Measurements from ENCODE around the gene PALLD.

The PALLD gene

DNA sequence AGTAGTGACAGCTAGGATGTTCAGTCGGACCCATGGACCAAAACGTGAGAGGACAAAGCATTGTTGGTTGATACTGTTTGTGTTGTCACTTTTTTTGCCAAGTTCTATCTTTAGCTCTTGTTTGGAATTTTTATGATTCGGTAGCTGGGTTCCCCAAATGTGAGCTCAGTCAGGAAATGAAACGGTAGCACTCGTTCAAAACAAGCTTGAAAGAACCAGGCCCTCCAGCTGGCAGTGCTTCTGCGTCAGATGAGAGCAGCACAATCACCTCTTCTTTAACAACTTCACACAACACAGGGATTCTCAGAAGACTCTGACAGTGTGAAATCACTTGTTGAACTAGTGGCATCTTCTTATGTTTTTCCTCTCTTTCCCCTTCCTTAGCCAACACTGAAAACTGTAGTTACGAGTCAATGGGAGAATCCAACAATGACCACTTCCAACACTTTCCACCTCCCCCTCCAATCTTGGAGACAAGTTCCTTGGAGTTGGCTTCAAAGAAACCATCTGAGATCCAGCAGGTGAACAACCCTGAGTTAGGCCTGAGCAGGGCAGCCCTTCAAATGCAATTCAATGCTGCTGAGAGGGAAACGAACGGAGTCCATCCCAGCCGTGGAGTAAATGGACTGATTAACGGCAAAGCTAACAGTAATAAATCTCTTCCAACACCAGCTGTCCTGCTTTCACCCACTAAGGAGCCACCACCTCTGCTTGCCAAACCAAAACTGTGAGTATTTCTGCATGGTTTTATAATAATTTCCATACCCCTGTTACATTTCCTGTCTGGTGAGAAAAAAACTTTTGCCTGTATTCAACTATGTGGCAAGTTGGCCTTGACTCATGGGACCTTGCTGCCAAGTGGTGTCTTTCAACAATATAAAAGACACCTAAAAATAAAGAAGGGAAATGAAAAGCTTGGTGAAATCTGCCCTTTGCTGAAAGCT, 214.6 kb downstream of the PALLD start:
- DNase-seq, result peak; percentile 79

DNA sequence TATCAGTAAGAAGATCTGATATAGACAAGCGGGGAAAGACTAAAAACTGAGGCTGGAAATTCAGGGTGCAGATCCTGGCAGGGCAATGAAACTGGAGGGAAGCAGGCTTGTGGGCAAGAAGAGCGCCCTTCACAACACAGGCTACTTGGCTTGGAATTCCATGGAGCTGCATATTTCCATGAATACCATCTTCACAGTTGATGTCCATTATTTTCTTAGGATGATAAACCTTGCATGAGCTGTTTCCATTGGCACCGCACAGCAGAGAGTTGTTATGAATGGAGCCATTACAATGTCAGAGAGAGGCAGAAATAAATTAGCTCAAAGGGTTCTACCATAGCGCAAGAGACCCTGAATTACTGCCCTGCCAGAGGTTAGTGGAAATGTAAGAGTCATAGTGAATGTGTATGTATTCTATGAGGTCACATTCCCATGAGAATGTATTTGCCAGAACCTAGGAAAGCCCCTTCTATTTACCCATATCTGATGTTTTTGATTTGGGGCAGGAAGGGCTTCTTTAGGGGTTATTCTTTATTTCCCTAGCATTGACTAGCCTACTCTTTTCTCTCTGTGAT, 215.6 kb downstream of the PALLD start:
- peak; percentile 74 for DNase-seq

DNA sequence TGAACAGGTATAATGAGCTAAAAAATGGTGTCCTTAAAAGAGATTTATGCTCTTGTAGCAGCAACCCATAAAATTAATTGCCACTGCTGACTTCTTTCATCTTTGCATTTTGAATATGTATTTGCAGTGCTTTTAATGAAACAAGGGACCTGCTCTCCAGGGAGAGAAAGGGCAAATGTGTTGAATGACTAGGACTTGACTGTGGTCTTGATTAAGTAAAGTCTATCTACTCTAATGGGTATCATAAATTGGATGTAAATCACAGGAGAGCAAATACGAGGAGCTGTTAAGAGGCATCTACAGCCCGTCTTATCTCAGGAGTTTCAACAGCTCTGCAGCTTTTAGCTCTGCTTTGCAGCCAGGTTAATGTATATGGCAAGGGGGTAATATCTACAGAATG, 216.4 kb downstream of the PALLD start:
- no peak for DNase-seq

DNA sequence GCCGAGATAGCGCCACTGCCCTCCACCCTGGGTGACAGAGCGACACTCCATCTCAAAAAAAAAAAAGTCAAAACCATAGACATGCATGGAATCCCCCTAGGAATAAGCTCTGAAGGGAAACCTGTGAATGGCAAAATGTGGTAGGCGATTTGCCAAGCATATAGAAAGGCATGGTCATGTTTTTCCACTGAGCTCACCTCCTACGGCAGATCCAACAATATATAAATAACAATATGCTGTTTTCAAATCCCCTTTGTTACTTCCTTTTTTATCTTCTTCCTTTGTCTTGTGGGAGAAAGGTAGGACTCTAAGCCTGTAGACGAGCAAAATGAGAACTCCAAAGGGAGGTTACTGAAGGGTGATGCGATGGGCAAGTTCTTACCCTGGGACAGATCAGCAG, 219.0 kb downstream of the PALLD start:
- DNase-seq, result no peak

DNA sequence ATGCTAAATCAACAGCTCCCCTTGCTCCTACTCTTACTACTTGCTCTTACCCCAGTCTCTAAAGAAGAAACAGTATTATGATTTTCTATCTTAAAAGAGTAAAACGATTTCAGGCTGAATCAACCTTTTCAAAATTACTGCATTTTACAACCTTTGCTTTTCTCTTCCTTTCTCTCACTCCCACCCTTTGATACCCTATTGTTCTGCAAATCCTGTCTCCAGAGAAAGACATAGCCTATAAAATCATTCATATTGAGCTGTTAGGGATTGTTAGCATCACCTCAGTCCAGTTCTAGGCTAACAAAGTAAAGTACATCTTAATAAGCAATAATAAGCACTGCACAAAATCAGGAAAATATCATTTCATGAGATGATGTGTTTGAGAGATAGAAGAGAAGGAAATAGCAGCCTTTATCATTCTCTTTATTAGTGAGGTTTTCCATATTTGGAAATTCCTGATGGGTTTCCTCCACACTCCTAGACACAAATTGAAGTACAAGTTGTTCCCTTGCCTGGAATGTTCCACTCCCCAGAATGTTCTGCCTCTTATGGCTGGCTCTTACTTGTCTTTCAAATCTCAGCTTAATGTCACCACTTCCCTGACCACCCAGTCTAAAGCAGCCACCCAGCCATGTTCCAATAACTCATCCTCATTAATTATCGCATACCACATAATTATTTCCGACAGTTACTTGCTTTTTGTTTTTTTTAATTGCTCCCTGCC, 219.7 kb downstream of the PALLD start:
- no peak for DNase-seq

DNA sequence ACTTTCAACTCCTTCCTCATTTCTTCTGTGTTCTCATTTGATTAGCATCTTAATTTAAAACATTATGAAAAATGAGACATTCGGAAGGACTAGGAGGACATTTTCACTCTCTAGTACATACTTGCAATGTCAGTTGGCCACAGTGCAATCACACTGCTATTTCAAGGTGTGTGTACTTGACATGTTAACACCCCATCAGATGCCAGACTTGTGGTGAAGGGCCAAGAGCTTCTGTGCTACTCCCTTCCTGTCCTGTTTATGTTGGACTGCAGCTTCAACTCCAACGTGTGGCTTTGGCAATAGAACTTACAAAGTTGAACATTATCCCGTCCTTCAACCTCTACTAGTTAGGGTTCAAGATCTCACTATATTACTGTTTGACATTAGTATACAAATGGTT, 221.0 kb downstream of the PALLD start:
- DNase-seq, result no peak

DNA sequence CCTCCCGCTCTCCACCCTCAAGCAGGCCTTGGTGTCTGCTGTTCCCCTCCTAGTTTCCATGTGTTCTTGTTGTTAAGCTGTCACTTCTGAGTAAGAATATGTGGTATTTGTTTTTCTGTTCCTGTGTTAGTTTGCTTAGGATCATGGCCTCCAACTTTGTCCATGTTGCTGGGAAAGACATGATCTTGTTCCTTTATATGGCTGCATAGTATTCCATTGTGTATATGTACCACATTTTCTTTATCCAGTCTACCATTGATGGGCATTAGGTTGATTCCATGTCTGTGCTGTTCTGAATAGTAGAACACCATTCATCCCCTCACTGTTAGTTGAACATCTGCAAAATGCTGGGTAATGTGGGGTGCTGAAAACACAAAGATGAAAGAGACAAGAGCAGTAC, 222.9 kb downstream of the PALLD start:
- no peak for DNase-seq

DNA sequence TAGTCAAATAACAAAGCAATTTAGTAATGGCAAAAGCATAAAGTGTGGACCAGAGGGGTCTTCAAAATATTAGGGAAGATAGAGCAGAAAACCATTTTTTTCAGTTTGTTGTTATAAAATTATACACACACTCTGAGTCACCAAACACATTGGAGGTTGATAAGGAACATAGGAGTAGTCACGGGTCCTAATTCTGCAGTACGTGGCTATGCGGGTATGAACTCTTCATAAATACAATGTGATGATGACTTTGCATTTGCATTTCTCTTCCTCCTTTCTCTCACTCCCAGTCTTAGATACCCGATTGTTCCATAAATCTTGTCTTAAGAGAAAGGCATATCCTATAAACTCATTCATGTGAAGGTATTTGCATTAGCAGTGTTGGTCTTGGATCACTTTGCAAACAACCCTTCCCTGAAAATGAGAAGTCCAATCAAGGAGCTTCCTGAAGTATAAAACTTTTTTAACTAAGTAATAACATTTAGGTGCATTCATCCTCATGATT, 223.6 kb downstream of the PALLD start:
- DNase-seq, result no peak

DNA sequence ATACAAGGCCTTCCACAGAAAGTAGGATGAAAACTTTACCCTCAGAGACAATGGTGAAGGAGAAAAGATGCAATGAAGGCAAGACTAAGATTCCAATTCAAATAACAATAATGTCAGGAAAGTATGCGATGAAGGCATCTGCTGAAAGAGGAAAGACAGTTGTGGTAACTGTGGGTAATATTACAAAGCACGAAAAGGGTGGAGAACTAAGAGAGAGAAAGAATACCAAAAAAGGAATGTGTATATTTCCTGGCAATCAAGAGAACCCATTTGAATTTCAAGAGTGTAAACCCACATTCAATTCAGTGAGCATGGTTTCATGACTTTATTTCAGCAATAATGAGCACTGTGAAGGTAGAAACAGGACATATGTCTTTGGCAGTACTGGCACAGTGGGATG, 225.5 kb downstream of the PALLD start:
- peak; percentile 71 for DNase-seq

DNA sequence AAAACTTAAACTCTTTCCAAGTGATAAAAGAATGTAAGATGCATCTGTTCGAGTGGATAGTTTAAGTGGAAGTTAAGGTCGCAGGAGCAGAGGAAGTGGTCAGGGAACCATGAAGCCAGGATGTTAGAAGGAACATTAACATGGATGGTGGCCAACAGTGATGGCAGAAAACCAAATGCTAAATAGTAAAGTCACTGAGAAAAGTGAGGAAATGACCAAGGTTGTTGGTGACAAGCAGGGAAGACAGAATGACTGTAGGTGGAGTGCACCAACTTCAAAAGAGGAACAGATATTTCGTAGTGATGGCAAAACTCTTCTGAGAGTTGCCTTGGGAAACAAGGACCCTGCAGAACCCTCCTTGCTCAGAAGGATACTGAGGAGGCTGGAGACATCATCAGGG, 226.2 kb downstream of the PALLD start:
- DNase-seq, result peak; percentile 63

DNA sequence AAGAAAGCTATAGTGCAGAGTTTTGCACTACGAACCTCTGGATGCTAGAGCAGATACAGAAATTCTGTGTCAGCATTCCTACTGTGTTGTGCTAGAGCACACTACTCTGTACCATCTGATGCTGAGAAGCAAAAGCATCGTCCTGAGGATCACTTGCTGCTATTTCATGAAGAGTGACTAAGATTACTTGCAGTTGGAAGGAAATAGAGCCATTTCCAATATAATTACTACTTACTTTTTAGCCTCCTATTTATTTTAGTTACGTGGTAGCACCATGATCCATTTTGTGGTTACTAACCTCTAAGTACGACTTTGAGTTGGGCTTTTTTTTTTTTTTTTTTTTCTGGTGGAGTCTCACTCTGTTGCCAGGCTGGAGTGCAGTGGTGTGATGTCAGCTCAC, 226.7 kb downstream of the PALLD start:
- DNase-seq, result no peak

DNA sequence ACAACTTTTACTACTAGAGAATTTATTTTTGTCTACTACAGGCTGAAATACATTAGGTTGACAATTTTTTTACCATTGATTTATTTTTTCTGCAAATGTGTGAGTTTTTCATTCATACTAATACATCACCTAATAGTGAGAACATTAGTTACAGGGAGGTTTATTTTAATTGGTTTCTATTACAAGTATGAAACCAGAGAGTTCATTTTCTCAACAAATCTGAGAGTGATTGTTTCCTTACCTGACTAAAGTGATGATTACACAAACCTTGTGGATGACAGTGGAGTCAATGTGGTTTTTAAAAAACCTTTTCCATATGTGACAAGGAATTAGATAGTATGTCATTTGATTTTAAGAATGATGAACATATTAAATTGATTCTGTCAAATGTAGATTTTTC, 227.4 kb downstream of the PALLD start:
- no peak for DNase-seq

DNA sequence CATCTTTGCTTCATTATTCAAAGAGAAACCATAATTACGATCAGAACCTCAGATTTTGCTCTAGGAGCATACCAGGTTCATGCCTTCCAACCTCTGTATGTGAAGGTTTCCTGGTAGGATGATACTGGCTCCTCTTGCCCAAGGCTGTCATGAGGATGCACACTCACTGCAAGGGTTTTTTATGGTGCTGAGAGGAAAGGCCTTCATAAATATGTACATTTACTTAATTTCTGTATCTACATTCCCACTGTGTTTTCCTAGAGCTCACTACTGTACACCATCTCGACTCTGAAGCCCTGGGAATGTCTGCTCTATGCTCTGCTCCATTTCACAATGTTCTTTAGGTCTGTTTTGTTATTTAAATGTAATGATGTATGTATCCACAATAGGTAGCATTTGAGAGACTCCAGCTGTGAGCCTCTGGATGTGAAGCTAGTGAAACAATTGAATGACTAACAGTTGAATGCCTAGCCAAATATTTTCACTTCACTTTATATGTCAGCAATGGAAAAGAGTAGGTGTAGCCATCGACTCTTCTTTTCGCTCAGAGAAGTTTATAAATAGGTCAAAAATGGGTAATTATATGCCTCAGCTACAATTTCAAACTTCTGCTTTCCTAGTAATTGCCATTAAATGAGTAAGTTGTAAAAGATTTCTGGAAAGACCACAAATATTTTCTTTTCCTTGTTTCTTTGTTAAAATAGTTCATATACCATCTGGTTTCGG, 228.0 kb downstream of the PALLD start:
- peak; percentile 75 for DNase-seq

DNA sequence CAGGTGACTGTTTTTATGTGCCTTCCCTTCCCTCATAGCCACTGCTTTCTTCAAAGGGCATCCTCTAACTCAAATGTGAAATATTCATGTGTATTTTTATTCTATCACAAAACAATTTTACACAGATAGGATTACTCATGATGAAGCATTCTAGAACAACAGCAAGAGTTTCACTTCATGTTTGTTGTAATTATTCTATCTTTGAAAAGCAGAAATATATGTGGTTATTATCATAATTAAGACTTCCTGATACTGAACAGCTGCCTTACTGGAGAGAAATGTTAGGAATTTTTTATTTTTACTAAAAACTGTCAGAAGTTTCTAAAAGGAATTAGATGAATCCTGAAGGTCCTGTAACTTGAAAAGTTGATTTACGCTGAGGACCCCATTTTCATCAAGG, 229.1 kb downstream of the PALLD start:
- peak; percentile 67 for DNase-seq

DNA sequence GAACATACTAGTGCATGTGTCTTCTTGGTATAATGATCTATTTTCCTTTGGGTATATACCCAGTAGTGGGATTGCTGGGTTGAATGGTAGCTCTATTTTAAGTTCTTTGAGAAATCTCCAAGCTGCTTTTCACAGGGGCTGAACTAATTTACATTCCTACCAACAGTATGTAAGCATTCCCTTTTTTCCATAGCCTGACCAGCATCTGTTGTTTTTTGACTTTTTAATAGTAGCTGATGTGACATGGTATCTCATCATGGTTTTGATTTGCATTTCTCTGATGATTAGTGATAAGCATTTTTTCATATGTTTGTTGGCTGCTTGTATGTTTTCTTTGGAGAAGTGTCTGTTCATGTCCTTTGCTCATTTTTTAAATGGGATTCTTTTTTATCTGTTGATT, 230.3 kb downstream of the PALLD start:
- DNase-seq, result peak; percentile 78

DNA sequence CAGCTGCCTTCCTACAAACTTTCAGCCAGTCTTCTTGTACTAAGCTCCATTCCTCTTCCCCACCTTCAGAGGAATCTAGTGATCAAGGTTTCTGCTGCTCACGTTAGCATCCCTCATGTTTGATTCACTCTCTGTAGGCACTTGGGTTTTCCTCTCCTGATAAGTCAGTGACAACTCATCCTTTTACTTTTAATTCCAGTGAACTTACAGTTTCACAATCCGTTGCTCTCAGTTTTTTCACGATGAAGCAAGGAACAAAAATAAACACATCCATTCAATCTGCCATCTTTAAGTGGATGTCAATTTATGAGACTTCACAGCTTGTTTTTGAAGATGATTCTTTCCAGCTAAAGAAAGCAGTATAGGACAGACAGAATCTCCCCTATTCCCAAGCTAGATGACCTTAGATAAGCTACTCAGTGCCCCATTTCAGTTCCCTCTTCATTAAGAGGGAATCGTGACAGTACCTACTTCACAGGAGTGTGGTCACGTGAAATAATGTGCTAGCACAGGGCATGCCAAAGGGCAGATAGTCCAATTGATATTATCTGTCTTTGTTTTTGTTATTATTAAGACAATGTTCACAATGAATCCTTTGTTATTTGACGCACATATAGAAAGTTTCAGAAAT, 234.3 kb downstream of the PALLD start:
- DNase-seq, result no peak

DNA sequence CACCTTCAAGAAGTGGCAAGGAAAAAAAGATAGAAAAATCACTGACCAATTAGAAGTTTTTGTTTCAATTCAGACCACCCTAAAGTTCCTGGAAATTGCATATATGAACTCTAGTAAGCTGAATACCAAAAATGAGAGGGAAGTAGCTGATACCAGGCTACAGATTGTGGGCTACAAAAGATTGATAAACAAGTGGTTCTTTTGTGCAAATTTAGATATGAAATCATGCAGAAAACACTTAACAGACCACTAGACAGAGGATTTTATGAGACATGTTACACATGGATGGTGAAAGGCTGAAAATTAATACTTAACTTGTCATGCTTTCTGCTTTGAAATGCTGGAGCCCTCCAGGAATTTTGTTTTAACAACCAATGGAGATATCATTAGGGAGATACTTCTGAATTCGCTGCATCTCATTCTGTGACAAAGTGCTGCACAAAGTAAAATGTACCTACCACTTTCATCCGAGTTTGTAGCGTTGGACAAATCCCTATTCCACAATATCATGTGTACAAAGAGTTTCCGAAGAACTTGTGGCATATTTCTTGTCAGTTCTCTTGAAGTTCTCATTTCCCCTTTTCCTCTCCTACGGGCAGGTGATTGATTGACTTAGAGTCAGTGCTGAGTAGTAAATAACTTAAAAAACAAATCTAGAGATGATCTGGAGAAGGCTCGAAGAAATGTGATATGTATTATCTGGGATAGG, 235.0 kb downstream of the PALLD start:
- no peak for DNase-seq

DNA sequence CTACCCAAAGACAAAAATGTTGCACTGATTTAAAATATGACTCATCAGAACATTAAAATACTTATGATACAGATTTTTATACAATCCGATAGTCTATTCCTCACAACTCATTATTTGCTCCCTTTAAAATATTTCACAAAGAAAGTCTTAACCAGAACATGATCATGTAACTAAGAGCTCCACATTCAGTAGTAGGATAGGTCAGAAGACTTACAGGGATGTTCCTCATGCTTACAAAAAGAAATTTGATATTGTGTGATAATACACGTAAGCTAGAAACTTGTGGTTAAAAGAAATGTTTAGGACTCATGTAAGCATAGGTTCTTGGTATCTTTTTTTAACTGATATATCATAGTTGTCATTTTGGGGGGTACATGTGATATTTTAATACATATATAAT, 235.9 kb downstream of the PALLD start:
- DNase-seq, result no peak

DNA sequence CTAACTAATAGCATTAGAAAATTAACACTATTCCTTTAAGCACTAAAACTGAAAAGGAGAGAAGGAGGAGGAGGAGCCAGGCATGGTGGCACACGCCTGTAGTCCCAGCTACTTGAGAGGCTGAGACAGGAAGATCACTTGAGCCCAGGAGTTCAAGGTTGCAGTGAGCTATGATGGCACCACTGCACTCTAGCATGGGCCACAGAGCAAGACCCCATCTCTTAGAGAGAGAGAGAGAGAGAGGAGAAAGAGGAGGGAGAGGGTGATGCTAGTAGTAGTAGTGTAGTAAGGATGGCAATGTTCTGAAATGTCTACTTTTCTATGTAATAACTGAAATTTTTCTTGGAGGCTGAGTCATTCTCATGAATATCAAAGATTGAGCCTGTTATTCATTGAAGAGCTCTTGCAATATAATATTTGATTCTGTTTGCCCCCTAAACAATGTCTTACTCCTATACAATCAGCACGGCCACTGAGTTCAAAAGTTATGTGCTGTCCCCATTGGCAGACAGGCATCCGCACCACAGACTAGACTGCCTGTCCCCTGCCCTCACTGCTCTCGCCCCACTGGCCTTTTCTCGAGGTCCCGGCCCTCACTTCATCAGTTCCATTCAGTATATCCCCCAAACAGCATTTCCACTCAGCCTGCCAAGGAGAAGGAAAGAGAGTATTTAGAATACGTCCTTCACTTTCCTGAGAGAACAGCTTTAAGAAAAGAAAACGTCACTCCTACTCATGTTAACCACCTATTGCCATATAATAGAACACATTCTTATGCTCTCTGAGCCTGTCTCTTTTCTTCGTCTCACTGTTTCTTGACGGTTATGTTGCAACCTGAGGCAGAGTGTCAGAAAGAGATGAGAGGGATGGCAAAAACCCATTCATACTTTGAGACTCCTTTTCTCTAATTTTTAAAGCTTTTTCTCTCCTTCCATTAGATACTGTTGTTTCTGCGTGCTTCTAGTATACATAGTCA, 238.1 kb downstream of the PALLD start:
- DNase-seq, result no peak

DNA sequence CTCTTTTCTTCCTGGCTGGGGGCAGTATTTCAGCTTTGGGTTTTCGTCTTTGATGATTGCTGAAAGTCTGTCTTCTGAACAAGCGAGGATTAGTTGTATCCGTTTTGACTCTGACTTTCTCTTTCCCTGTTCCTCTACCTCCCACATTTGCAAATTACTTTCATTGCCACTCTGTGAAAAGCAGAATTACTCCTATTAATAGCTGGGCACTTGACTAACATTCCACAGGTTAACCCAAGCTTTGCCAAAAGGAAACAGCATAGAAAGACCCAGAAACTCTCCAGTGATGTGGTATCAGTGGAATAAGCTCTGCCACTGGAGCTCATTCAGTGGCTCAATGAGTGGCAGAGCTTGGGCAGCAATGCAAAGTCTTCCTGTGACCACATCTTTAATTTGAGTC, 238.9 kb downstream of the PALLD start:
- no peak for DNase-seq
